HCT116 (cell line): Measurements from ENCODE around the gene SCYL2. TPM values are rescaled to one million over a fixed set of nuclear protein-coding genes. Genes with fewer than 3 reads are reported as not detected.
"Not testable (repeated sequence)": the region's sequence is repeated elsewhere in the genome, so short reads cannot be mapped to it uniquely, and the experiment has no call there.

Experiments
- ATAC-seq: fragments of 200-7000 bp; cut with Tn5 transposase; 2 replicates; pipeline ENCODE4 v1.9.1; 2020; ENCODE audit warnings: mild to moderate bottlenecking, moderate library complexity
- BruUV-seq: library from RNA; stranded (reverse); fragments of 400-500 nt; replicated peaks from 2 replicates; lab custom pipeline; 2021; lab: Mats Ljungman, UMichigan
- CTCF ChIA-PET: fragments of 300-600 bp; sonication (Branson Sonifier 250); formaldehyde crosslinking; loops from one replicate; lab custom pipeline; 2021; ENCODE audit warnings: antibody characterized with exemption; lab: Charles Lee
- POLR2A ChIA-PET: fragments of 300-600, 350-600 bp; sonication (Branson Sonifier 250); formaldehyde crosslinking; loops from one replicate; lab custom pipeline; 2021; ENCODE audit warnings: antibody characterized with exemption; lab: Charles Lee
- RAD21 ChIA-PET, 2 experiments: fragments of 300-600 bp; sonication (Branson Sonifier 250); formaldehyde crosslinking; loops; one replicate each; lab custom pipeline; 2023; ENCODE audit warnings: low total read pairs in 2 of 2; ENCODE audit not compliant: uncharacterized antibody in 2 of 2, unreplicated experiment in 2 of 2, low non-redundant PET in 1 of 2; lab: Charles Lee
- DNase-seq: peaks from one replicate; pipeline ENCODE4 v3.0.0-alpha.2; 2010; ENCODE audit warnings: low read depth, low spot score
- H2AFZ ChIP-seq: fragments of 200-600 bp; shearing (Covaris generic), sonication (generic); 2 replicates; pipeline ENCODE4 v1.6.1; 2017; ENCODE audit warnings: low read depth, mixed run types, mixed read lengths, antibody characterized with exemption, low read length; ENCODE audit not compliant: poor library complexity, severe bottlenecking
- H3K27ac ChIP-seq: 2 replicates; pipeline ENCODE4 v1.5.1; 2012; ENCODE audit warnings: low read depth, low read length
- H3K27me3 ChIP-seq: fragments of 200-600 bp; sonication (generic); 2 replicates; pipeline ENCODE4 v1.6.1; 2016; ENCODE audit warnings: mixed run types, low read length, mixed read lengths; ENCODE audit not compliant: insufficient read depth
- H3K36me3 ChIP-seq, 2 experiments: fragments of 200-500 bp in 1 of 2; fragments of 200-600 bp in 1 of 2; sonication (Bioruptor generic) in 1 of 2; sonication (generic) in 1 of 2; 2 replicates each; pipeline versions ENCODE4 v1.5.1 to v1.6.1; 2014 to 2016; ENCODE audit warnings: low read length in 2 of 2, inconsistent platforms in 1 of 2, mixed read lengths in 1 of 2, mixed run types in 1 of 2; ENCODE audit not compliant: insufficient read depth in 2 of 2, control insufficient read depth in 1 of 2
- H3K4me1 ChIP-seq, 2 experiments: fragments of 200-600 bp in 1 of 2; sonication (generic) in 1 of 2; 2 replicates each; pipeline versions ENCODE4 v1.5.1 to v1.6.1; 2012 to 2017; ENCODE audit warnings: low read length in 2 of 2, inconsistent platforms in 1 of 2, mild to moderate bottlenecking in 1 of 2, mixed read lengths in 1 of 2, mixed run types in 1 of 2, moderate library complexity in 1 of 2; ENCODE audit not compliant: insufficient read depth in 2 of 2, control insufficient read depth in 1 of 2
- H3K4me2 ChIP-seq: fragments of 200-600 bp; sonication (generic); 2 replicates; pipeline ENCODE4 v1.6.1; 2017; ENCODE audit warnings: mixed run types, low read length, mixed read lengths
- H3K4me3 ChIP-seq, 2 experiments: fragments of 200-600 bp in 1 of 2; sonication (generic) in 1 of 2; replicated peaks in 1 of 2; 2 replicates each; pipeline ENCODE4 v1.5.1; 2011 to 2016; ENCODE audit warnings: low read length in 2 of 2, control low read depth in 1 of 2, low read depth in 1 of 2, mild to moderate bottlenecking in 1 of 2, mixed read lengths in 1 of 2, mixed run types in 1 of 2
- H3K79me2 ChIP-seq: fragments of 200-600 bp; sonication (generic); 2 replicates; pipeline ENCODE4 v1.6.1; 2017; ENCODE audit warnings: mild to moderate bottlenecking, mixed run types, low read length, moderate library complexity, mixed read lengths; ENCODE audit not compliant: insufficient read depth
- H3K9ac ChIP-seq: fragments of 200-600 bp; sonication (generic); 2 replicates; pipeline ENCODE4 v1.6.1; 2016; ENCODE audit warnings: low read length, mixed read lengths
- H3K9me2 ChIP-seq: fragments of 200-600 bp; sonication (generic), shearing (Covaris generic); 2 replicates; pipeline ENCODE4 v1.6.1; 2017; ENCODE audit warnings: mixed run types, mild to moderate bottlenecking, moderate library complexity; ENCODE audit not compliant: insufficient read depth
- H3K9me3 ChIP-seq, 2 experiments: fragments of 200-500 bp in 1 of 2; fragments of 200-600 bp in 1 of 2; sonication (Bioruptor generic) in 1 of 2; sonication (generic) in 1 of 2; 2 replicates each; pipeline ENCODE4 v1.6.1; 2014 to 2017; ENCODE audit warnings: low read length in 2 of 2, mixed read lengths in 2 of 2, inconsistent platforms in 1 of 2, low read depth in 1 of 2, mild to moderate bottlenecking in 1 of 2, mixed run types in 1 of 2, moderate library complexity in 1 of 2; ENCODE audit not compliant: control insufficient read depth in 1 of 2, insufficient read depth in 1 of 2
- H4K20me1 ChIP-seq: fragments of 200-600 bp; sonication (generic), shearing (Covaris generic); 2 replicates; pipeline ENCODE4 v1.6.1; 2017; ENCODE audit warnings: mixed run types, mild to moderate bottlenecking, moderate library complexity; ENCODE audit not compliant: insufficient read depth
- intact Hi-C: fragments of 100-400 bp; cut with micrococcal nuclease; formaldehyde crosslinking; loops from 2 replicates; pipeline ENCODE4 v1.10.0; 2022
- total RNA-seq: library from RNA; stranded (reverse); gene quantifications from one replicate; pipeline ENCODE4 v1.2.1, GENCODE V29; 2021; ENCODE audit not compliant: unreplicated experiment

Gene SCYL2
- total RNA-seq, 1 experiment from 2014 or later = 31.7 TPM

- CTCF ChIA-PET, H3K9ac ChIP-seq: not testable (repeated sequence)
Observed at GRCh38 chr12:100342897-100343296, 75.9 kb downstream of the SCYL2 start.

DNA sequence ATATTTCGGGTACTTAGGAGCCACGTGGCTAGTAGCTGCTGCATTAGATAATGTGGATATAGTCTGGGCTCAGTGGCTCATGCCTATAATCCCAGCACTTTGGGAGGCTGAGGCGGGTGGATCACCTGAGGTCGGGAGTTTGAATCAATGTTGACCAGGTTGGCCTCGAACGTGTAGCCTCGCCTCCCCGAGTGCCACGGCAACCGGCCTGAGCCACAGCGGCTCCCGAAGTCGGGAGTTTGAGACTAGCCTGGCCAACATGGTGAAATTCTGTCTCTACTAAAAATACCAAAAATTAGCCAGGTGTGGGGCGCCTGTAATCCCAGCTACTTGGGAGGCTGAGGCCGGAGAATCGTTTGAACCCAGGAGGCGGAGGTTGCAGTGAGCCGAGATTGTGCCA is 77.4 kb downstream of the SCYL2 start:
- H3K36me3 ChIP-seq, H4K20me1 ChIP-seq, H3K9me2 ChIP-seq, H3K9ac ChIP-seq, POLR2A ChIA-PET, BruUV-seq, H3K27ac ChIP-seq, DNase-seq, H3K79me2 ChIP-seq, H3K27me3 ChIP-seq, intact Hi-C loops, H3K4me2 ChIP-seq, H3K9me3 ChIP-seq, ATAC-seq, H3K4me1 ChIP-seq, H3K4me3 ChIP-seq, H2AFZ ChIP-seq: not testable (repeated sequence)
- ChIA-PET CTCF (interaction anchor here (1.1 kb wide), 1 partner anchor 109 kb away, joined by 3 read pairs; no protein-coding TSS in a partner anchor), RAD21 (interaction anchor here in 1 of 2 experiments (0.8 kb wide), 1 partner anchor 60 kb away, joined by 3 read pairs; no protein-coding TSS in a partner anchor)

More at GRCh38 chr12:100342897-100343296, 75.9 kb downstream of the SCYL2 start:
- H3K27me3 ChIP-seq, POLR2A ChIA-PET, intact Hi-C loops, H2AFZ ChIP-seq, H3K79me2 ChIP-seq, H3K9me2 ChIP-seq, ATAC-seq, H3K4me1 ChIP-seq, H4K20me1 ChIP-seq, H3K27ac ChIP-seq, H3K9me3 ChIP-seq, H3K4me3 ChIP-seq, H3K36me3 ChIP-seq, DNase-seq, BruUV-seq, H3K4me2 ChIP-seq, RAD21 ChIA-PET: not testable (repeated sequence)
